HEK293T (cell line): Measurements from ENCODE around the gene LRRC9.

ENCODE experiments used
- BHLHE40 ChIP-seq: fragments of 450-650 bp; IDR thresholded peaks from 2 replicates; pipeline ENCODE4 v1.6.1; 2016; ENCODE audit warnings: mild to moderate bottlenecking, moderate library complexity, borderline replicate concordance
- CTBP1 ChIP-seq: fragments of 450-650 bp; IDR thresholded peaks from 2 replicates; pipeline ENCODE4 v1.6.1; 2016; ENCODE audit warnings: borderline replicate concordance
- ELF4 ChIP-seq: fragments of 450-650 bp; IDR thresholded peaks from 2 replicates; pipeline ENCODE4 v1.6.1; 2017; ENCODE audit warnings: antibody characterized with exemption
- FOXK2 ChIP-seq: fragments of 450-650 bp; IDR thresholded peaks from 2 replicates; pipeline ENCODE4 v1.6.1; 2016; ENCODE audit warnings: mild to moderate bottlenecking
- FOXM1 ChIP-seq: fragments of 450-650 bp; IDR thresholded peaks from 2 replicates; pipeline ENCODE4 v1.6.1; 2017; ENCODE audit warnings: mild to moderate bottlenecking, borderline replicate concordance
- LEF1 ChIP-seq: fragments of 450-650 bp; IDR thresholded peaks from 2 replicates; pipeline ENCODE4 v1.6.1; 2017; ENCODE audit warnings: mild to moderate bottlenecking, borderline replicate concordance
- NFRKB ChIP-seq: fragments of 450-650 bp; IDR thresholded peaks from 2 replicates; pipeline ENCODE4 v1.6.1; 2016; ENCODE audit warnings: mild to moderate bottlenecking, moderate library complexity
- PKNOX1 ChIP-seq: fragments of 450-650 bp; IDR thresholded peaks from 2 replicates; pipeline ENCODE4 v1.6.1; 2016
- SP1 ChIP-seq: fragments of 450-650 bp; IDR thresholded peaks from 2 replicates; pipeline ENCODE4 v1.6.1; 2017
- SUZ12 ChIP-seq: fragments of 450-650 bp; IDR thresholded peaks from 2 replicates; pipeline ENCODE4 v1.6.1; 2016; ENCODE audit warnings: mild to moderate bottlenecking
- TARDBP ChIP-seq: fragments of 450-650 bp; IDR thresholded peaks from 2 replicates; pipeline ENCODE4 v1.6.1; 2016

DNA sequence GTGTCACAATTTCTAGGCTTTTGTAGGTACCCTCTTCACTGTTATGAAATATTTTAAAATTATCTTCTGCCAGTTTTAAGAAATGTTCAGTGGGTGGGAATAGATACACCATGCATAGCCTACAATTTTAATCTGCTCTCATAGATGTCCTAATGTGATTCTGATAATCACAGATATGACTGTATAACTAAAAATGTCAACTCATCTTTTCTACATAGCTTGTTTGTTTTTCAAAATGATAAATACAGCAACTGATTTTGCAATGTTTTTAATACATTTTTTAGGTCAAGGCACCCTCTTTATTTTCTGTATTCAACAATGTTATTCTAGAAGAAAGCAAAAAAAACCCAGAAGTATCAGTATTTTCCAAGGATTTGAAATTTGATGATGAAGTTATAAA is 61.6 kb downstream of the LRRC9 start:
- TF ChIP-seq SUZ12 = no peak
- no peak for TF ChIP-seq FOXK2
- TF ChIP-seq NFRKB = no peak
- TF ChIP-seq PKNOX1 = no peak
- no peak for TF ChIP-seq SP1
- no peak for TF ChIP-seq TARDBP
- TF ChIP-seq ELF4 = no peak
- no peak for TF ChIP-seq FOXM1
- no peak for TF ChIP-seq LEF1
- no peak for TF ChIP-seq CTBP1
- TF ChIP-seq BHLHE40 = no peak
